CD1c-positive myeloid dendritic cell (primary cell): Measurements from ENCODE around the gene KRT86.
A peak's percentile ranks its signal among the peaks of the same experiment; 100 is the strongest.
"Not testable (repeated sequence)": the region's sequence is repeated elsewhere in the genome, so short reads cannot be mapped to it uniquely, and the experiment has no call there.

Experiments used
- DNase-seq: peaks from one replicate; pipeline ENCODE4 v3.0.0-alpha.2; 2016; ENCODE audit errors: extremely low spot score

KRT86 gene

GRCh38 chr12:52267699-52268098 lies 6.7 kb upstream of the KRT86 start:
- DNase-seq: no peak

DNA sequence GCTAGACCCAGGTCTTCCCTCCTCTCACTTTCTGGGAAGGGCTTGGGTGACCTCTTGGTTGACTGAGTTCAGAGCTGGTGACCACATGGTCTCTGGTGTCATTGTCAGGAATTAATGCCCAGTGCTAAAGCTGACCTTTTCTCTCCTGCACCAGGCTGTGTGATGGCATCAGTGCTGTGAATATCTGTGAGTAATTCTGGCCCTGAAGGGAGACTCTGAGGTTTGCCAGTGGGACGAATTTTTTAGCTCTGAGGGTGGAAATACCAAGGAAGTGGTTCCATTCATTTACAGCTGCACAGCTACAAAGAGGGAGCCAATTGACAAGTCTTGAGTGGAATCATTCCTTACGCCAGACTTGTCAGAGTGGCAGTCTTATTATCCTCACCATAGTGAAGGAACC lies 6.2 kb upstream of the KRT86 start:
- no peak for DNase-seq

- DNase-seq: no peak
These were observed 3.8 kb upstream of the KRT86 start for GRCh38 chr12:52270541-52271070.

GRCh38 chr12:52271158-52271557 lies 3.3 kb upstream of the KRT86 start:
- no peak for DNase-seq

DNA sequence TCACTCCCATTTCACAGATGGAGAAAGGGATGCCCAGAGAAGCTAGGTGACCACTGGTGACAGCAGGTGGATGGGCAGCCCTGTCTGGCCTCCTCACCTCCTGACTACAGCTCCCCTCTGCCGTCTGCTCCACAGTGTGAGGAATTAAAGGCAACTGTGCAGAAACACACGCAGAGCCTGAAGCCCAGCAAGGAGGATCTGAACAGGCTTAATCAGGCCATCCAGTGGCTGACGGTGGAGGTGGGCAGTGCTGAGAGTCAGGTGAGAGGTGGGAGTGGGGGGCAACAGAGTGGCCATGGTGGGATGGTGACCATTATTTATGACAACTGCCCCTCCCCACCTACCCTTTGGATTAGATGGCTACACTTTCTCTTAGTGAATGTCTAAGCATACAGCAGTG lies 1.2 kb downstream of the KRT86 start:
- DNase-seq: no peak

DNA sequence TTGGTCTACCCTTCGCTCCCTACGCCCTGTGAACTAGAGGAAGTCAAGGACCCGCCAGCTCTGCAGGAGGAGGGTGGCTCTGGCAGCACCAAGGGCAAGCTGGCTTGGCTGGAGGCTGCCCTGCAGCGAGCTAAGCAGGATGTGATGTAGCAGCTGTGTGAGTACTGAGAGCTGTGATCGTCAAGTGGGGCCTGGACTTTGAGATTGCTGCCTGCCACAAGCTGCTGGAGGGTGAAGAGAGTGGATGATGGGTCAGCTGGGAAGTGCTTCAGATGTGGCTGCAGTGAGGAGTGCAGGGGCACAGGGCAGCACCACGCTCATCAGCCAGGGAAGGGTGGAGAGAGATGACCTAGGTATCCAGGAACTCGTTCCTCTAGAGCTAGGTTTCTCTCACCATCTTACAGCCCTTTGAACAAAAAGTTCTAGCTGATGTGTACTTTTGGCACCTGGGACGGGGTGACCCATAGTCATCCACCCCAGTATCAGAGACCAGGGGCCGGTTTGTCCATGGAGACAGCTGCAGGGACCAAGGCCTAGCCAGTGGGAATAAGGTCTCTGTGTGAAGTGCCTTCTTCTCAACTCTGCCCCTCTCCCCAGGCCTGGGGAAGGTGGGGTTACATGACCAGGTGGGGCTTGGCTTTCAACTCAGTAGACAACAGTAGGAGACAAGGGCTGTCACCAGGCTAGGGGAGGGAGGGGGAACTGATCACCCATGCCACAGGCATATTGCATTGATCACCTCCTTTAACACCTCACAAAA lies 3.2 kb downstream of the KRT86 start:
- no peak for DNase-seq

DNA sequence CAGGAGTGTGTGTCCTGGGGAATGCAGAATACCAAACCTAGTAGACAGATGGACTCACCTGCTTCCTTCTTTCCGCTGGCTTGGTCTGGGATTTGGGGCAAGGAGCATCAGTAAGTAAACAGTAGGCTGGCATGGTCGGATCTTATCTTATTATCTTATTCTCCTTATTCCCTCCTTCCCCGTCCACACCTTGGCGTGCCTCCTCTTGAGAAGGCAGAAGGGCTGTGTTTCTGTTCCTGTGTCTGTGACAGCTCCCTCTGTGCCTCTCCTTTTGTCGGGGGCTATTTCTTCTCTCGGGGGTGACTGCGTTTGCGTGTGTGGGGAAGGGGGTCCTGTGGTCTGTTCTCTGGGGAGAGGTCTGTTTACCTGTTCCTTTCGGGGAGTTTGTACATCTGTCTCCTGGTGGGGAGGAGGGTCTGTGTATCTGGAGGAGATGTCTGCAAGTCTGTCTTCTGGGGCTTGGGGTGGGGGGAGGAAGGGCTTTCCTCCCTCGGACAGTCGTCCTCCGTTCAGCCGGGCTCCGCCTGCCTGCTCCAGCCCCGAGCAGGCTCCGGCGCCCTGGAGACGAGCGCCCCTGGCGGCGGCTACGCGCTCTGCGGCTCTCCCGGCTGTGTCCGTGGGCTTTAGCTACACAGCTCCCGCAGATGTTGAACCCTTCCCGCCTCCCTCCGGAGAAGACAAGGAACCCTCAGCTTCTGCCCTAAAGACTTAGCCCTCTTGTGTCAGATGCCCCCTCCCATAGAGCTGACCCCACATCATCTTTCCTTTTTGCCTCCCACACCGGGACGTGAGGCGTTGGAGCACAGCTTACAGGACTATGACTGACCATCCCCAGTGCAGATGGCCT lies 4.4 kb downstream of the KRT86 start:
- peak; percentile 81 for DNase-seq

DNA sequence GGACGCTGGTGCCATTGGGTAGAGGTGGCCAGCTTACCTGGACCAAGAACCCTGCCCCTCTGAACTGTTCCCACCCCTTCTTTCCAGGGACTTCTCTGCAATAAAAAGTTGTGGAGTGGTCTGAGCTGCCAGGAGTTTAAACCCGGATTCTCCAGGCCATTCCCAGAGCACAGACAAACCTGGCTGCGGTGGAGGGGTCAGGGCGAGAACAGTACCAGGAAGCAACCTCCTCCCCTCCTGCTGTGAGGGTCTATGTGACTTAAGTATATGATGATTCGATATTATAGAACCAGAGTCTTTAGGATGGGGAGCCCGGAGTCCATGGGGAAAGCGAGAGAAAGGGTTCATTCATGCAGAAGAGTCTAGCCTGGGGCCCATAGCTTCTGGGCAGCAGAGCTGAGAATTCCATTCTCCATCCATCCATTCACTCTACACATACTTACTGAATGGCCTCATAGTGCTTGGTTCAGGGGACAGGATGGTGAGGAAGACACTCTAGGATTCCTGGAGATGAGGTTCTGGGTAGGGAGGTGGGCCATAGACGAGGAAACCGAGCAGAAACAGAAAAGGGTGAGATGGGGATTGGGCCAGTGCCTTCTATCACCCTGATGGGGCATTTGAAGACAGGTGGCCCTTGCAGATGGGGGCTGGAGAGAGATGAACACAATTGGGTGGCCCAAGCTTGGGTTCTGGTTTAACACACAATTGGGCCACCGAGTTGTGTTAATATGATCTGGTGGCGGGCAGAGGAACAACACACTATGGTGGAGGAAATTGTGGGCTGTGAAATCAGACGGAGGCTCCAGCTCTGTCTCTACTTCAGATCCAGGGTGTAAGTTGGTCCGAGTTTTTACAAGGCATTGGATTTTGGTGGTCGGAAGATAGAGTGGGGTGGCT lies 5.2 kb downstream of the KRT86 start:
- DNase-seq: no peak

DNA sequence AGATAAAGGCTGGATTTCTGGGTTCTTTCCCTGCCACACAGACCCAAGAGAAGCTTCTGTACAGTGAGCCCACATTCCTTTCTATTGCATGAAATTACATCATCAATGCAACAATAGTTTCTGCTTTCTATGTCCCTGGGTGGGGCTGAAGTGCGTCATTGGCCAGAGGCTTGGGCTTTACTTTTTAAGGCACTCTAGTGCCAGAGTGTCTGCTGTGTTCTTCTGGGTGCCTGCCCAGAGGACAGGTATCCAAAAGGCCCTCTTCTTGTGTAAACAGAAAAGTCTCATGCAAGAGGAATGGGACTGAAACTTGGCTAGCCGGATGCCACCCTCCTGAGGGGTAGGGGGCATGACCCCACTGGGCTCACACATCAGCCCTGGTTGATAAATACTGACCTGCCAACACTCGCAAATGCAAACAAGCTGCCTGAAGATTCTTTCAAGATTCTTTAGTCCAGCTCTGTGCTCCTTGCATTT lies 5.9 kb downstream of the KRT86 start:
- peak; percentile 66 for DNase-seq

DNA sequence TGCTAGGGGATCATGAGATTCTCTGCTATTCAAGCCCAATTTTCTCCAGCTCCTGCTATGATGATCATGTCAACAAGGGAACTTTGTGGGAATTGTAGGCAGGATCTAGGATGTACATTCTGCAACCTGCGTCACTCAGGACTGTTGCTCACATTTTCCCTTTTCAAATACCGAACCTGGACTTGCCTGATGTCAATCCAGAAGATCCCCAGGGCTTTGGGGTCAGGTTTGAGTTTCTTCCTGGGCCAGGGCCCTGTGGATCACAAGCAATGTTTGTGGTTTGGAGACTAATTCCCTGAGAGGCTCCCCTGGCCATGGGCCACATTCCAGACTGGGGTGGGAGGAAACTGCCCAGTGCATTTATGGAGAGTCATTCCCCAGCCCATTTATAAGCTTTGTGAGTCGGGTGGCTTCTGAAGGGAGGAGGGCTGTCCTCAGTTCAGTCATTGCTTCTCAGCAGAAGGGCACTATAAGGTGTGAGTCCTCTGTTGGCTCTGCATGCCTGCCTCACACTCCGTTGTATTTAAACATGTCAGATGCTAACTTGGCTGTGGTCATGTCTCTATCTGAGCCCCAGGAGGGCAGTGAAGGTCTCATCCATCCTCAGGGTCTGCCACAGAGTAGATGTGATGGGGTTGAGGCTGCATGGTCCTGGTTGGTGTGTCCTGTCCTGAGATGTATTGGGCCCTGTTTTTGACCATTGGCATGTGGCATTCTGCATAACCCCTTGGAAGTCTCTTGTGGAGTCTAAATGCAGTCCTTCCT lies 6.5 kb downstream of the KRT86 start:
- no peak for DNase-seq

DNA sequence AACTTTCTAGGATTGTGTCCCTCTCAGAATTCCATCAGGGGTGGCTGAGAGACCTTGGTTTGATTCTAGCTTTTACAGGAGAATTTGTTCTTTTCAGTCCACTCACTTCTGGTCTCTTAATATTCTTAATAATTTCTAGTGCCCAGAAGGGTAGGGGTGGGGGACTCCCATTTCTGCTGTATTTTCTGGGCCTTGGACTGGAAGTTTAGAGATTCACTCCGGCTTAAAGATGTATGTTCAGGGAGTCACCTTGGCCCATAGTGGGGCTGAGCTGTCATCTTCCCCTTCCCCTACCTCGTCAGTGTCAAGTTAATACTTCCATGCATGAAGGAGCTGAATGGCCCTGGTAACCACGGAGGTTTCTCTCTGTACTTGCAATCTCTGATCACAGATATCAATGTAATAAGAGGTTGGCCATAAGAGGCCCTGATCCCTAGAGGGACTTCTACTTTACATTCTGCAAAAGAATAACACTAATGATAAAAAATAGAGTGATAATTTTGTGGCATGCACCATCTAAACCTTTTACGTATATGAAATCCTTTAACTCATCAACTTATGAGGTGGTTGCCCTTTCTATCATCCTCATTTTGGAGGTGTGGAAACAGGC lies 10.2 kb downstream of the KRT86 start:
- DNase-seq: no peak

DNA sequence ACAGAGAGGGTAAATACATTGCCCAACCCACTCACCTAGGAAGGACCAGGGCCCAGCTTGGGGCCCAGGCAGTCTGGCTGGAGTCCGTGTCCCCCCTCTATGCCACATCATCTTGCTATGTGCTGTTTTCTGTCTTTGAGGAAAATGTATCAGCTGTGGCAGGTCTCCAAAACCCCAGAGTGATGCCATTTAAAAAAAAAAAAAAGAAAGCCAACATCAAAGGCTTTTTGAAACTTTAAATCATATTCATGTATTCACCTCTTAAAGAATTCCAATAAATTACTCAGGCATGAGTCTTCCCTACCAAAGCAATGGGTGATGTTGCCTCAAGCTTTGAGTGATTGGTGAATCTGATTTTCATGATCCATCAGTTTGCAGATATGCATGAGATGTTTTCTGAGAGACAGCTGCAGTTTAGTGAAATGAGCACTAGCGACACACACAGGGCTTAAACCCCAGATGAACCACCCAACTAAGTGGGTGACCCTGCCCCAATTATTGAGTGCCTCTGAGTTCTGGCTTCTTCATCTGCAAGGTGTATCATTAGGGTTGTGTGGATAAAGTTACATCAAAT lies 10.8 kb downstream of the KRT86 start:
- DNase-seq: no peak

DNA sequence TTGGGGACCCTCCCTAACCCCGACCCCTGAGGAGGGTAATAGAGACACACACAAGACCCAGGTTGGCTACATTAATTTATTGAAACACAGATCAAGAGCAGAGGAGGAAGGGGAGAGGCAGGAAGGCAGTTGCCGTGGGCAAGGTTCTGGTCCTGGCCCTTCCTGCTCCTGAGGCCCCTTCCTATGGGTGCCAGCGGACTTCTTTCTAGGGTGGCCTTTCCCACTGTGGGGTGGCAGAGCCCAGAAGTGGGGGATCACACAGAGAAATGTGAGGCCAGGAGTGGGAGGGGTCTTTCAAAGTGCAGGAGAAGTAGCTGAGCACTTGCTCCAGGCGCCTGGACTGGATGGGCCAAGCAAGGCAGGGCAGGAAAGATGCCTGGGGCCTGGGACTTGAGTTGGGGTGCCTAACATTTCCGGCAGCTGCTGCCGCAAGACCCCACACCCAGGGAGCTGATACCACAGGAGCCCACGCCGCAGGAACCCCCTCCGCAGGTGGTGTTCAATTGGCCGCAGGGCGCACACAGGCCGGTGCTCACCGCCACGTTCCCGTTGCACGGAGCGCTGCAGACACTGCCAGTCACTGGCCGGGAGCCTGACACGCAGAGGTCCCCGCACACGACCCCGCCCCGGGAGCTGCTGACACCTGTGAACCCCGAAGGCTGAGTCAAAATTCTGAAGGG lies 11.5 kb downstream of the KRT86 start:
- DNase-seq: no peak

- DNase-seq: not testable (repeated sequence)
These were observed 12.7 kb downstream of the KRT86 start for GRCh38 chr12:52286857-52287785.

DNA sequence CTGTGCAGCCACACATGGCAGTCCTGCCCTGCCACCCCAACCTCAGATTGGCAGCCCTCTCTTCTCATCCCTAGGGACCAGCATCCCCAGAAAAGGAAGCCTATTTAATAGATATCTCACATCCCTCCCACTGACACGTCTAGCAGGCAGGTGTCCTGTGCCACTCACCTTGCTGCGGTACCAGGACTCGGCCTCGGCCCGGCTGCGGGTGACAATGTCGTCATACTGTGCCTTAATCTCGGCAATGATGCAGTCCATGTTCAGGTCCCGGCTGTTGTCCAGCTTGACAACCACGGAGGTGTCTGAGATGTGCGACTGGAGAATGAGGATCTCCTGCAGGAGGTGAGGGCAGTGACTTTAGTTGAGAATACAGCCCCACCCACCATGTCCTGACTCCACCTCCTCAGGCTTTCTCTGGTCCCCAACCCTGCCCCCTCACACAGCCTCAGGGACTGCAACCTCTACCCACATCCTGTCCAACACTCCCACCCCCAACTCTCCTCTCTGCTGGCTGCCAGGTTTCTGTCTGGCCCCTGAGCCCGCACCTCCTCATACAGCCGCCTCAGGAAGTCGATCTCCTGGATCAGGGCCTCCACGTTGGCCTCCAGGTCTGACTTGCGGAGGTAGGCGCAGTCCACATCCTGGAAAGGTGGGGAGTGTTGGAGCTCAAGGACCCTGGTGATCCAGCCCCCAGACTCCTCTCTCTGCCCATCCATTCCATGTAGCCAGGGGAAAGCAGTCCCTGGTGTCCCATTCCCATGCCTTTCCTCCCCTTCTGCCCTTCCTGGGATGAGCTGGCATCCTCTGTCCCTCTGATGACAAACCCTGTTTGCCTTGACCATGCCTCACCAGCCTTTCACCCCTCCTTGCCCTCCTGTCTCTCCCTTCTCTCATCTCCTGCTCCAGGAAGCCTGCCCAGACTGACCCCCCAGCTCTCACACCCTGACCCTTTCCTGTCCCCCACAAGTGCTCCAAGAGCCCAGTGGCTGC lies 13.7 kb downstream of the KRT86 start:
- not testable (repeated sequence) for DNase-seq

DNA sequence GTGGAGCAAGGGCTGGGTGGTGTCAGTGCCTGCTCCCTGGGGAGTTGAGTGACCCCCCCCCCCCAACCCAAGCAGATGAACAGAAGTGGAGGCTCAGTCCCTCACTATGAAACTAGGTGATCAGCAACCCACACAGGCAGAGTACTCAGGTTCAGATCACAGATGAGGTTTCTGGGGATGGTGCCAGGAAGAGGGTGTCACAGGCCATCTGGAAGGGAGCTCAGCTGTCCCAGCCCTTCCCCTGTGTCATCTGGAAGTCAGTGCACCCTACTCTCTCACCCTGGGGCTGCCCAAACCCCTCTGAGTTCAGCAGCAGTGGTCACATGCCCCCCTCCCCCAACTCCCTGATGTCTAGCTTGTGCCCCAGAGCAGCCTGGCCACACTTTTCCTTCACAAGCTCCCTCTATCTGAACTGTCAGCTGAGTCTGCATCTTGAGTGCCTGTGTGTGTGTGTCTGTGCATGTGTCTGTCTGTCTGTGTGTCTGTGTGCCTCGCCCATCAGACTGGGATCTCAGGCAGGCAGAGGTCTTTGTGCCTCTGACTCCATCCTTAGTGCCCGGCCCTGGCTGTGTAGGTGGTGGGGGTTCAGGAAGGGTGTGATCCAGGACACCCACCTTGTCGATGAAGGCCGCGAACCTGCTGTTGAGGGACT lies 16.2 kb downstream of the KRT86 start:
- not testable (repeated sequence) for DNase-seq
